CD14-positive monocyte (primary cell): Measurements from ENCODE around the gene SART1. TPM values are rescaled to one million over a fixed set of nuclear protein-coding genes. Genes with fewer than 3 reads are reported as not detected.

Experiments used
- DNase-seq, 3 donors: peaks; one replicate each; pipeline ENCODE4 v3.0.0-alpha.2; 2011 to 2022
- H2AFZ ChIP-seq: 2 replicates; pipeline ENCODE4 v1.6.0; 2012; ENCODE audit warnings: mild to moderate bottlenecking, low read depth, low read length, inconsistent platforms; ENCODE audit not compliant: insufficient read depth, poor library complexity, severe bottlenecking
- H3K27ac ChIP-seq, 2 donors: 1 replicate in 1 of 2; 2 replicates in 1 of 2; pipeline ENCODE4 v1.5.1; 2012 to 2013; ENCODE audit warnings: low read length in 2 of 2, control low read depth in 1 of 2, inconsistent platforms in 1 of 2, low read depth in 1 of 2, mild to moderate bottlenecking in 1 of 2
- H3K27me3 ChIP-seq, 2 donors: one replicate each; pipeline versions ENCODE4 v1.6.0 to v1.6.1; 2011 to 2013; ENCODE audit warnings: low read length in 2 of 2; ENCODE audit not compliant: control insufficient read depth in 2 of 2, insufficient read depth in 2 of 2
- H3K36me3 ChIP-seq, 2 donors: replicated peaks in 1 of 2; 1 replicate in 1 of 2; 2 replicates in 1 of 2; pipeline versions ENCODE4 v1.5.1 to v1.6.1; 2012 to 2013; ENCODE audit warnings: low read length in 2 of 2, control low read depth in 1 of 2, inconsistent platforms in 1 of 2, mild to moderate bottlenecking in 1 of 2; ENCODE audit not compliant: insufficient read depth in 2 of 2, control insufficient read depth in 1 of 2
- H3K4me1 ChIP-seq, 2 donors: 1 replicate in 1 of 2; 2 replicates in 1 of 2; pipeline versions ENCODE4 v1.5.1 to v1.6.1; 2012 to 2013; ENCODE audit warnings: low read length in 2 of 2, control low read depth in 1 of 2, inconsistent platforms in 1 of 2, mild to moderate bottlenecking in 1 of 2, moderate library complexity in 1 of 2; ENCODE audit not compliant: insufficient read depth in 2 of 2, control insufficient read depth in 1 of 2
- H3K4me2 ChIP-seq: replicated peaks from 2 replicates; pipeline ENCODE3; 2012; ENCODE audit warnings: low read length, moderate library complexity, mild to moderate bottlenecking; ENCODE audit not compliant: poor library complexity, severe bottlenecking; ENCODE audit errors: extremely low read depth
- H3K4me3 ChIP-seq, 3 experiments: fragments of 200-600 bp in 1 of 3; sonication (generic) in 1 of 3; replicated peaks in 1 of 3; 1 replicate in 2 of 3; 2 replicates in 1 of 3; pipeline ENCODE4 v1.5.1; 2011 to 2013; ENCODE audit warnings: low read length in 3 of 3, mild to moderate bottlenecking in 3 of 3, control low read depth in 2 of 3, low read depth in 2 of 3, inconsistent platforms in 1 of 3, moderate library complexity in 1 of 3
- H3K79me2 ChIP-seq: 2 replicates; pipeline ENCODE4 v1.6.0; 2012; ENCODE audit warnings: mild to moderate bottlenecking, control low read depth, inconsistent platforms, low read length, moderate library complexity; ENCODE audit not compliant: insufficient read depth
- H3K9ac ChIP-seq: 2 replicates; pipeline ENCODE4 v1.6.0; 2017; ENCODE audit warnings: low read length, mild to moderate bottlenecking; ENCODE audit not compliant: insufficient read depth, poor library complexity, severe bottlenecking
- H3K9me3 ChIP-seq, 2 donors: replicated peaks in 1 of 2; 1 replicate in 1 of 2; 2 replicates in 1 of 2; pipeline versions ENCODE4 v1.5.1 to v1.6.1; 2012 to 2013; ENCODE audit warnings: low read length in 2 of 2, control low read depth in 1 of 2; ENCODE audit not compliant: control insufficient read depth in 1 of 2, insufficient read depth in 1 of 2
- H4K20me1 ChIP-seq: 2 replicates; pipeline ENCODE4 v1.6.0; 2012; ENCODE audit warnings: mild to moderate bottlenecking, low read length, control low read depth, moderate library complexity; ENCODE audit not compliant: insufficient read depth
- H3K27ac Mint-ChIP-seq, 7 donors: one replicate each; pipeline ENCODE4 v1.8.0; 2020; ENCODE audit warnings: mild to moderate bottlenecking in 7 of 7, mixed read lengths in 7 of 7, moderate library complexity in 6 of 7, inconsistent platforms in 2 of 7
- H3K27me3 Mint-ChIP-seq, 3 donors: one replicate each; pipeline ENCODE4 v1.8.0; 2021 to 2022; ENCODE audit warnings: low read depth in 3 of 3, mild to moderate bottlenecking in 3 of 3, mixed read lengths in 3 of 3, moderate library complexity in 3 of 3, inconsistent platforms in 1 of 3
- H3K36me3 Mint-ChIP-seq, 2 donors: one replicate each; pipeline ENCODE4 v1.8.0; 2020; ENCODE audit warnings: mixed read lengths in 2 of 2, inconsistent platforms in 1 of 2, mild to moderate bottlenecking in 1 of 2
- H3K4me1 Mint-ChIP-seq: one replicate; pipeline ENCODE4 v1.8.0; 2020; ENCODE audit warnings: mild to moderate bottlenecking, mixed read lengths
- H3K4me3 Mint-ChIP-seq, 2 donors: one replicate each; pipeline ENCODE4 v1.8.0; 2020; ENCODE audit warnings: mild to moderate bottlenecking in 2 of 2, mixed read lengths in 2 of 2, moderate library complexity in 1 of 2
- H3K9me3 Mint-ChIP-seq, 7 donors: one replicate each; pipeline ENCODE4 v1.8.0; 2020 to 2022; ENCODE audit warnings: mixed read lengths in 7 of 7, mild to moderate bottlenecking in 6 of 7, moderate library complexity in 6 of 7, inconsistent platforms in 2 of 7
- WGBS: methylation state at CpG from one replicate; pipeline ENCODE4 v1.1.5; 2013; ENCODE audit warnings: missing lambda C conversion rate; ENCODE audit not compliant: insufficient coverage; 5-methylcytosine and 5-hydroxymethylcytosine counted together
- intact Hi-C, 2 donors: fragments of 100-400 bp; cut with micrococcal nuclease; formaldehyde crosslinking; loops; one replicate each; pipeline versions ENCODE4 v1.15.0 to v1.15.1; 2023
- polyA plus RNA-seq, 3 donors: library from polyadenylated mRNA; depleted of rRNA in 1 of 3; unstranded in 2 of 3; stranded (reverse) in 1 of 3; fragments of 300-500 nt in 2 of 3; fragments of >200 nt in 1 of 3; fragmentation: Illumina TruSeq in 2 of 3; gene quantifications; 1 replicate in 2 of 3; 2 replicates in 1 of 3; pipeline ENCODE4 v1.2.3, GENCODE V29; 2012 to 2021
- TF ChIP-seq, protein P1 (sequence below): fragments of 200-600 bp; IDR thresholded peaks from one replicate; pipeline ENCODE4 v1.8.0; 2022; ENCODE audit warnings: antibody characterized with exemption, mild to moderate bottlenecking

SART1 gene
- polyA plus RNA-seq, 3 donors, result 8.9 to 52.8 (median 16.1) TPM

DNA sequence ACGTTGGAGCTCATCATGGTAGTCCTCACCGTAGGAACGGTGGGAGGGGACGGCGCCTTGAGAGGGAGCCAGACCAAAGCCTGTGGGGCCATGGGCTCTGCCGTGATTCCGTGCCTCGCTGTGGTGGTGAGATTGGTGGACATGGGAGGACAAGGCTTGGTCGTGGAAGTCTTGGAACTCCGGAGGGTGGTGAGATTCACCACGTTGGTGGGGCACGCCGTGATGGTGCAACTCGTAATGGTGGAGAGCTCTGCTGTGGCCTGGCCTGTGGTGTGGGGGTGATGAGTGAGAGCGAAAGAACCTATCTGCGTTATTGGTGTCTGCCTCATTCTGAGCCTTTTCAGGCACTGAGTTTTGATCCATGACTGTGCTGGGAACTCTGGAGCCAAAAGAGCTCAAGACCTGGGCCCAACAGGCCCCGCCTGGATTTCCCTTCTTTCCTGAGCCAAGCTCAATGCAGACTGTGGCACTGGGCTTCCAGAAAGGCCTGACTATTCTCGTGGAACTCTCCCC lies 64.5 kb downstream of the SART1 start, which contains the start of gene CATSPER1:
Gene CATSPER1, minus strand, starts transcription at position 463 of the 513 bp plus-strand sequence. Its CDS starts 100 bp downstream, at position 363.
- H3K4me2 ChIP-seq, result no peak within 1 kb of the TSS
- no peak within 1 kb of the TSS for H2AFZ ChIP-seq
- Mint-ChIP-seq H3K36me3 (no peaks in the 10 kb centered on the region), H3K27ac (peak within 1 kb of the TSS in 1 of 7 donors; percentile 46), H3K4me3 (no peak within 1 kb of the TSS), H3K9me3 (no peaks in the 10 kb centered on the region), H3K27me3 (peaks cover 17 to 29% (median 23%) of the 10 kb centered on the region in 3 donors), H3K4me1 (peaks cover 17% of the 10 kb centered on the region)
- no peak for DNase-seq
- WGBS, result 95% methylated on average over 16 of the region's 18 CpGs
- intact Hi-C loops, result no loop called here
- peaks cover 0 to 4% of the 10 kb centered on the region in 2 donors for H3K27me3 ChIP-seq
- TF ChIP-seq, protein P1, sequence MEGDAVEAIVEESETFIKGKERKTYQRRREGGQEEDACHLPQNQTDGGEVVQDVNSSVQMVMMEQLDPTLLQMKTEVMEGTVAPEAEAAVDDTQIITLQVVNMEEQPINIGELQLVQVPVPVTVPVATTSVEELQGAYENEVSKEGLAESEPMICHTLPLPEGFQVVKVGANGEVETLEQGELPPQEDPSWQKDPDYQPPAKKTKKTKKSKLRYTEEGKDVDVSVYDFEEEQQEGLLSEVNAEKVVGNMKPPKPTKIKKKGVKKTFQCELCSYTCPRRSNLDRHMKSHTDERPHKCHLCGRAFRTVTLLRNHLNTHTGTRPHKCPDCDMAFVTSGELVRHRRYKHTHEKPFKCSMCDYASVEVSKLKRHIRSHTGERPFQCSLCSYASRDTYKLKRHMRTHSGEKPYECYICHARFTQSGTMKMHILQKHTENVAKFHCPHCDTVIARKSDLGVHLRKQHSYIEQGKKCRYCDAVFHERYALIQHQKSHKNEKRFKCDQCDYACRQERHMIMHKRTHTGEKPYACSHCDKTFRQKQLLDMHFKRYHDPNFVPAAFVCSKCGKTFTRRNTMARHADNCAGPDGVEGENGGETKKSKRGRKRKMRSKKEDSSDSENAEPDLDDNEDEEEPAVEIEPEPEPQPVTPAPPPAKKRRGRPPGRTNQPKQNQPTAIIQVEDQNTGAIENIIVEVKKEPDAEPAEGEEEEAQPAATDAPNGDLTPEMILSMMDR, result no peak
- H3K36me3 ChIP-seq, result no peaks in the 10 kb centered on the region
- H3K9ac ChIP-seq, result no peak within 1 kb of the TSS
- no peak within 1 kb of the TSS for H3K27ac ChIP-seq
- no peak within 1 kb of the TSS for H3K4me3 ChIP-seq
- H3K4me1 ChIP-seq, result peaks cover 17 to 18% of the 10 kb centered on the region in 2 donors
- no peaks in the 10 kb centered on the region for H4K20me1 ChIP-seq
- H3K79me2 ChIP-seq, result no peaks in the 10 kb centered on the region
- no peaks in the 10 kb centered on the region for H3K9me3 ChIP-seq

Other genes with a start within 250 kb of the SART1 start
- 10 to 100 TPM; 32.5 to 48.7 (median 33.1) TPM for gene KAT5, start 249.5 kb upstream of the SART1 start, polyA plus RNA-seq
- gene RNASEH2C, start 240.9 kb upstream of the SART1 start, polyA plus RNA-seq, result 100 to 1,000 TPM in 1 of 3 donors, 10 to 100 TPM in 2; 33.3 to 131 (median 95.2) TPM
- 10 to 100 TPM; 33.7 to 46.4 (median 35.1) TPM for gene AP5B1, start 180.8 kb upstream of the SART1 start, polyA plus RNA-seq
- under 1 TPM in 1 of 3 donors, not detected in 2; 0.08 TPM for gene OVOL1, start 174.7 kb upstream of the SART1 start, polyA plus RNA-seq
- gene SNX32, start 127.8 kb upstream of the SART1 start, polyA plus RNA-seq, result under 1 TPM; 0.07 to 0.40 (median 0.12) TPM
- gene CFL1, start 103.6 kb upstream of the SART1 start, polyA plus RNA-seq, result 1,000 to 10,000 TPM; 1,281 to 2,233 (median 1,889) TPM
- 10 to 100 TPM; 15.0 to 87.5 (median 16.4) TPM for gene MUS81, start 101.3 kb upstream of the SART1 start, polyA plus RNA-seq
- 10 to 100 TPM in 1 of 3 donors, under 1 TPM in 1, not detected in 1; 0.44 to 14.7 TPM for gene EFEMP2, start 88.9 kb upstream of the SART1 start, polyA plus RNA-seq
- 1 to 10 TPM in 1 of 3 donors, under 1 TPM in 2; 0.71 to 1.3 (median 0.78) TPM for gene CTSW, start 81.9 kb upstream of the SART1 start, polyA plus RNA-seq
- 100 to 1,000 TPM in 2 of 3 donors, 10 to 100 TPM in 1; 79.1 to 109 (median 101) TPM for gene FIBP, start 73.3 kb upstream of the SART1 start, polyA plus RNA-seq
- 10 to 100 TPM; 20.8 to 35.2 (median 24.4) TPM for gene CCDC85B, start 71.1 kb upstream of the SART1 start, polyA plus RNA-seq
- gene FOSL1, start 61.3 kb upstream of the SART1 start, polyA plus RNA-seq, result 10 to 100 TPM in 1 of 3 donors, 1 to 10 TPM in 2; 2.5 to 28.2 (median 2.5) TPM
- 10 to 100 TPM; 21.8 to 31.5 (median 22.8) TPM for gene C11orf68, start 42.7 kb upstream of the SART1 start, polyA plus RNA-seq
- gene DRAP1, start 42.3 kb upstream of the SART1 start, polyA plus RNA-seq, result 10 to 100 TPM; 68.3 to 97.2 (median 72.1) TPM
- under 1 TPM in 2 of 3 donors, not detected in 1; 0.67 to 0.71 TPM for gene TSGA10IP, start 16.3 kb upstream of the SART1 start, polyA plus RNA-seq
- gene EIF1AD, start 40.4 kb downstream of the SART1 start, polyA plus RNA-seq, result 10 to 100 TPM; 16.4 to 23.1 (median 18.2) TPM
- 100 to 1,000 TPM in 2 of 3 donors, 10 to 100 TPM in 1; 79.9 to 175 (median 142) TPM for gene BANF1, start 40.8 kb downstream of the SART1 start, polyA plus RNA-seq
- under 1 TPM in 1 of 3 donors, not detected in 2; 0.41 TPM for gene CST6, start 50.3 kb downstream of the SART1 start, polyA plus RNA-seq
- gene CATSPER1, start 64.7 kb downstream of the SART1 start, polyA plus RNA-seq, result 10 to 100 TPM; 15.4 to 24.1 (median 22.0) TPM
- gene GAL3ST3, start 87.4 kb downstream of the SART1 start, polyA plus RNA-seq, result not detected
- gene SF3B2, start 90.6 kb downstream of the SART1 start, polyA plus RNA-seq, result 100 to 1,000 TPM in 1 of 3 donors, 10 to 100 TPM in 2; 32.1 to 107 (median 52.6) TPM
- 10 to 100 TPM in 2 of 3 donors, 1 to 10 TPM in 1; 8.1 to 36.8 (median 12.4) TPM for gene PACS1, start 108.5 kb downstream of the SART1 start, polyA plus RNA-seq